Neuronal stem cell (in vitro differentiated cells): ENCODE results near the gene DLG2.

Experiments
- DNase-seq: peaks from one replicate; pipeline ENCODE4 v3.0.0-alpha.2; 2013; ENCODE audit warnings: low spot score
- H2AFZ ChIP-seq: one replicate; pipeline ENCODE4 v1.6.1; 2013; ENCODE audit warnings: mild to moderate bottlenecking, low read length, inconsistent platforms
- H2AK5ac ChIP-seq: 2 replicates; pipeline ENCODE4 v1.6.1; 2013; ENCODE audit warnings: low read depth, mild to moderate bottlenecking, inconsistent platforms, low read length, moderate library complexity, mixed read lengths
- H2BK120ac ChIP-seq: 2 replicates; pipeline ENCODE4 v1.6.1; 2013; ENCODE audit warnings: low read depth, mild to moderate bottlenecking, inconsistent platforms, low read length, moderate library complexity, mixed read lengths
- H2BK12ac ChIP-seq: one replicate; pipeline ENCODE4 v1.6.1; 2013; ENCODE audit warnings: low read length, inconsistent platforms
- H2BK15ac ChIP-seq: 2 replicates; pipeline ENCODE4 v1.6.1; 2013; ENCODE audit warnings: mild to moderate bottlenecking, low read length, inconsistent platforms, mixed read lengths
- H2BK5ac ChIP-seq: one replicate; pipeline ENCODE4 v1.6.1; 2013; ENCODE audit warnings: inconsistent platforms, mild to moderate bottlenecking, low read length, moderate library complexity
- H3K14ac ChIP-seq: one replicate; pipeline ENCODE4 v1.6.1; 2013; ENCODE audit warnings: low read length, inconsistent platforms
- H3K18ac ChIP-seq: 2 replicates; pipeline ENCODE4 v1.6.1; 2013; ENCODE audit warnings: low read length, inconsistent platforms
- H3K23ac ChIP-seq: 2 replicates; pipeline ENCODE4 v1.6.1; 2013; ENCODE audit warnings: low read depth, mild to moderate bottlenecking, mixed read lengths, low read length, inconsistent platforms; ENCODE audit not compliant: poor library complexity
- H3K27ac ChIP-seq: replicated peaks from 3 replicates; pipeline ENCODE4 v1.5.1; 2013; ENCODE audit warnings: low read length, inconsistent platforms
- H3K27me3 ChIP-seq, 3 experiments: 2 replicates each; pipeline ENCODE4 v1.6.1; 2013; ENCODE audit warnings: low read length in 3 of 3, mild to moderate bottlenecking in 2 of 3, inconsistent platforms in 1 of 3, low read depth in 1 of 3, mixed read lengths in 1 of 3, moderate library complexity in 1 of 3; ENCODE audit not compliant: control insufficient read depth in 3 of 3, insufficient read depth in 3 of 3
- H3K36me3 ChIP-seq, 2 donors: replicated peaks in 1 of 2; 2 replicates each; pipeline ENCODE4 v1.6.1; 2013; ENCODE audit warnings: low read length in 2 of 2; ENCODE audit not compliant: control insufficient read depth in 2 of 2, insufficient read depth in 2 of 2
- H3K4ac ChIP-seq: 2 replicates; pipeline ENCODE4 v1.6.1; 2013; ENCODE audit warnings: inconsistent platforms, mild to moderate bottlenecking, low read length, moderate library complexity
- H3K4me1 ChIP-seq, 2 donors: 1 replicate in 1 of 2; 2 replicates in 1 of 2; pipeline ENCODE4 v1.6.1; 2013; ENCODE audit warnings: low read length in 2 of 2, low read depth in 1 of 2; ENCODE audit not compliant: control insufficient read depth in 2 of 2, insufficient read depth in 1 of 2
- H3K4me2 ChIP-seq: one replicate; pipeline ENCODE4 v1.6.1; 2013; ENCODE audit warnings: mild to moderate bottlenecking, low read length, inconsistent platforms; ENCODE audit not compliant: insufficient read depth, poor library complexity, severe bottlenecking
- H3K4me3 ChIP-seq, 2 donors: 2 replicates each; pipeline ENCODE4 v1.5.1; 2013; ENCODE audit warnings: low read length in 2 of 2, mild to moderate bottlenecking in 2 of 2, inconsistent platforms in 1 of 2, moderate library complexity in 1 of 2
- H3K79me1 ChIP-seq: one replicate; pipeline ENCODE4 v1.6.1; 2013; ENCODE audit warnings: low read depth, mild to moderate bottlenecking, inconsistent platforms, low read length, moderate library complexity
- H3K9ac ChIP-seq: one replicate; pipeline ENCODE4 v1.6.1; 2013; ENCODE audit warnings: mild to moderate bottlenecking, low read depth, low read length, inconsistent platforms; ENCODE audit not compliant: poor library complexity
- H3K9me3 ChIP-seq, 2 donors: replicated peaks in 1 of 2; 2 replicates each; pipeline versions ENCODE3 to v1.6.1; 2013; ENCODE audit warnings: low read length in 2 of 2, mild to moderate bottlenecking in 2 of 2, inconsistent platforms in 1 of 2, low read depth in 1 of 2, mixed read lengths in 1 of 2, moderate library complexity in 1 of 2; ENCODE audit not compliant: control insufficient read depth in 2 of 2, insufficient read depth in 1 of 2
- H4K8ac ChIP-seq: one replicate; pipeline ENCODE4 v1.6.1; 2013; ENCODE audit warnings: low read depth, mild to moderate bottlenecking, inconsistent platforms, low read length, moderate library complexity
- H4K91ac ChIP-seq: one replicate; pipeline ENCODE4 v1.6.1; 2013; ENCODE audit warnings: low read length, low read depth, mild to moderate bottlenecking, inconsistent platforms; ENCODE audit not compliant: poor library complexity
- WGBS, 2 donors: extraction: QIAGEN DNeasy Blood & Tissue Kit; methylation state at CpG; one replicate each; pipeline ENCODE4 v1.1.7; 2013; ENCODE audit warnings: missing lambda C conversion rate in 2 of 2, mixed read lengths in 1 of 2; ENCODE audit not compliant: insufficient read length in 2 of 2, insufficient replicate concordance in 1 of 2; ENCODE audit errors: extremely low coverage in 2 of 2; 5-methylcytosine and 5-hydroxymethylcytosine counted together

Gene DLG2

DNA sequence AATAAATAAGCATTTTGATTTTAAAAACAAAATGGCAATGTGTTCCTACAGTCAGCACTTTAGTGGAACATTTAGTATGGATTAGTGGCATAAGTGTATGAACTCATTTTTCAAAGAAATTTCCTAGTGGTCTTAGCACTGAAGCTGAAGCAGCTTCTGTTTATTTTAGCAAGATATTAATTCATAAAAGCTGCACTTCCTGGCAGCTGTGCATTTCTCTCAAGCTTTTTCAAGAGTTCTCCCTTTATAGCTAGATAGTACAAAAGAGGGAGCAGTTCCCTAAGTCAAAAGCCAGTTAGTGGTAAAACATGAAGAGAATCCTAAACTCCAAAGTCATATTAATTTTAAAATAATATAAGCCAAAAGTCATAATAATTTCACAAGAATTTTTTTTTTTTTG lies 1304.9 kb downstream of the DLG2 start:
- Histone ChIP-seq H2BK5ac (no peak overlapping the region), H4K8ac (no peak overlapping the region)

DNA sequence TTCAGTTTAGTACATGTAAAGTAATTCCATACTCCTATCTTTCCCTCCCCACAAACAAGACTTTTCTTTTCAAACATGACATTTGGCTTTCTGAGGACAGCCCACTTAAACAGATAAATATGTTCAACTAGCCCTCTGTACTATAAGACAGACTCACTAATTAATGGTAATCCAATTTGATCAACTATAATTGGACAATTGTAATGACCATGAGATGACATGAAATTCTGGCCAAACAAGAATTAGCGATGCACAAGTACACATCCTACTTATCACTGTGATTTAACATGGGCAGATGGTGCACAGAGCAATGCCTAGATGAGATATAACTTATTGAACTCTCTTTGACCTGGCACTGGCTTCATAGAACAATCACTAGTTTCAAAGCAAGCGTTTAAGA lies 1307.3 kb downstream of the DLG2 start:
- no peak overlapping the region for H3K14ac ChIP-seq
- H2BK12ac ChIP-seq = no peak overlapping the region
- no CpG with 5 or more reads among the region's 2 CpGs for WGBS, 2 donors
- H4K91ac ChIP-seq = no peak overlapping the region
- no peak overlapping the region for H2BK5ac ChIP-seq
- no peak overlapping the region for H3K27ac ChIP-seq
- H3K79me1 ChIP-seq = no peaks in the 10 kb centered on the region
- no peak overlapping the region for H2BK120ac ChIP-seq
- no peak overlapping the region for H3K4me2 ChIP-seq
- H3K36me3 ChIP-seq = no peaks in the 10 kb centered on the region
- no peak overlapping the region for H2BK15ac ChIP-seq
- DNase-seq = no peak
- H3K4ac ChIP-seq = no peak overlapping the region
- H3K9me3 ChIP-seq = no peaks in the 10 kb centered on the region
- H4K8ac ChIP-seq = no peak overlapping the region
- no peak overlapping the region for H2AK5ac ChIP-seq
- H3K4me1 ChIP-seq = peaks cover 0 to 3% of the 10 kb centered on the region in 2 donors
- no peak overlapping the region for H2AFZ ChIP-seq
- no peak overlapping the region for H3K4me3 ChIP-seq
- no peak overlapping the region for H3K9ac ChIP-seq
- no peaks in the 10 kb centered on the region for H3K27me3 ChIP-seq
- no peak overlapping the region for H3K18ac ChIP-seq
- no peak overlapping the region for H3K23ac ChIP-seq

More for the DNA sequence above, 1304.9 kb downstream of the DLG2 start:
- Histone ChIP-seq H3K18ac (no peak overlapping the region), H3K36me3 (no peaks in the 10 kb centered on the region), H2BK12ac (no peak overlapping the region), H4K91ac (no peak overlapping the region), H3K9me3 (no peaks in the 10 kb centered on the region), H3K27me3 (no peaks in the 10 kb centered on the region), H2BK120ac (no peak overlapping the region), H3K9ac (no peak overlapping the region), H3K4me3 (no peak overlapping the region), H3K4ac (no peak overlapping the region), H2AK5ac (no peak overlapping the region), H3K14ac (no peak overlapping the region), H2AFZ (no peak overlapping the region), H3K4me2 (no peak overlapping the region), H2BK15ac (no peak overlapping the region), H3K23ac (no peak overlapping the region), H3K4me1 (no peaks in the 10 kb centered on the region), H3K79me1 (no peaks in the 10 kb centered on the region), H3K27ac (no peak overlapping the region)
- DNase-seq = no peak

DNA sequence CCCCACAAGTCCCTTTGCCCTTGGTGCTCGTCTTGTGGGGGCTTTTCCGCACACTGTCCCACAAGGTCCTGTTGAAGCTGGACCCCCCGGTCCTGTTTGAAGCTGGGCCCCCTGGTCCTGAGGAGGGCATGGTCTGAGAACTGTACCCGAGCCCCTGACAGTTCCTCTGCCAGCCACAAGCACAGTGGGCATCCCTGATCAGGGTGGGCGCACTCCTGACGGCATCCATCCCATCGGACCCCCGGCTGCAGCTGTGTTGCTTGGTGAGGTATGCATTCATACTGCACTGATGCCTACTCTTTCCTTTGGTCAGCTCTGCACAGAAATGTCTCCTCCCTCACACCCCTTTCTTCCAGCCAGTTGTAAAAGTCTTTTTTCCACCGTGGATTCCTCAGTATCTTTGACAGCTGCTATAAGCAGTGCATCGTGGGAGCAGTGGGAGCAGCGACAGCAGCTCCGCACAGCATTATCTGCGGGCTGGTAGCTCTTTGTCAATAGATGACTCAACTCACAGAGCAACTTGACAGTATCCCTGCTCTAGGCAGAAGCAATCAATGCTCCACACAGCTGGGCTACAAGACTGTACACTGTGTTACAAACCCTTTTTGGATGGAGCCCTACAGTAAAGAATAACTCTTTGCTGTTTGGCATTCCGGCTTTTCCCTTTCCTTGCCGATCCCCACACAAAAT lies 1310.1 kb downstream of the DLG2 start:
- H3K23ac ChIP-seq = no peak overlapping the region
- no peak overlapping the region for H2BK5ac ChIP-seq
- H3K36me3 ChIP-seq = no peaks in the 10 kb centered on the region
- no peaks in the 10 kb centered on the region for H3K79me1 ChIP-seq
- no peak overlapping the region for H4K8ac ChIP-seq
- H2AK5ac ChIP-seq = no peak overlapping the region
- H3K4ac ChIP-seq = no peak overlapping the region
- H2AFZ ChIP-seq = peak overlapping the region; percentile 83
- no peak overlapping the region for H2BK120ac ChIP-seq
- peak overlapping the region in 1 of 2 donors; percentile 28 for H3K4me3 ChIP-seq
- no peak overlapping the region for H2BK15ac ChIP-seq
- H4K91ac ChIP-seq = no peak overlapping the region
- no peaks in the 10 kb centered on the region for H3K27me3 ChIP-seq
- DNase-seq = peak; percentile 21
- peak overlapping the region; percentile 73 for H3K18ac ChIP-seq
- H3K4me1 ChIP-seq = peaks cover 0 to 3% of the 10 kb centered on the region in 2 donors
- H3K9ac ChIP-seq = no peak overlapping the region
- H3K27ac ChIP-seq = no peak overlapping the region
- H3K9me3 ChIP-seq = no peaks in the 10 kb centered on the region
- H3K4me2 ChIP-seq = peak overlapping the region; percentile 21
- no CpG with 5 or more reads among the region's 15 CpGs for WGBS, 2 donors
- H3K14ac ChIP-seq = no peak overlapping the region
- H2BK12ac ChIP-seq = no peak overlapping the region

GRCh38 chr11:84313830-84314359 lies 1313.2 kb downstream of the DLG2 start:
- no peak overlapping the region for H2BK15ac ChIP-seq
- H3K23ac ChIP-seq = no peak overlapping the region
- no peak overlapping the region for H2BK120ac ChIP-seq
- WGBS, 2 donors = no CpG with 5 or more reads among the region's 4 CpGs
- no peak overlapping the region for H4K91ac ChIP-seq
- H3K18ac ChIP-seq = no peak overlapping the region
- no peaks in the 10 kb centered on the region for H3K79me1 ChIP-seq
- peaks cover 0 to 3% of the 10 kb centered on the region in 2 donors for H3K4me1 ChIP-seq
- no peak overlapping the region for H3K4ac ChIP-seq
- no peak for DNase-seq
- no peaks in the 10 kb centered on the region for H3K9me3 ChIP-seq
- H3K14ac ChIP-seq = no peak overlapping the region
- no peaks in the 10 kb centered on the region for H3K36me3 ChIP-seq
- H3K9ac ChIP-seq = no peak overlapping the region
- no peak overlapping the region for H3K27ac ChIP-seq
- peak overlapping the region; percentile 19 for H2AFZ ChIP-seq
- H2BK12ac ChIP-seq = no peak overlapping the region
- H2AK5ac ChIP-seq = no peak overlapping the region
- no peak overlapping the region for H2BK5ac ChIP-seq
- no peak overlapping the region for H4K8ac ChIP-seq
- H3K4me2 ChIP-seq = no peak overlapping the region
- no peak overlapping the region for H3K4me3 ChIP-seq
- H3K27me3 ChIP-seq = no peaks in the 10 kb centered on the region
